ENCODE results near the gene PRDM16. TPM values are rescaled to one million over a fixed set of nuclear protein-coding genes. Genes with fewer than 3 reads are reported as not detected.

PRDM16 gene
- total and polyA plus RNA-seq, 2 donors (not counting 1 experiment from before 2014, with no cell fraction given) = 0.03 to 0.12 TPM

- H3K27me3 ChIP-seq (replicated peaks in 1 of 4; ENCODE audit: control extremely low read depth in 1 of 4, control insufficient read depth in 3 of 4, insufficient read depth in 4 of 4, low read length in 3 of 4) = peaks cover 0 to 2% (median 0%) of the 10 kb centered on the region in 4 experiments
- no peaks in the 10 kb centered on the region for H3K79me2 ChIP-seq (ENCODE audit: control insufficient read depth, insufficient read depth, low read length)
- H3K4me3 Mint-ChIP-seq = no peak overlapping the region
- H2AFZ ChIP-seq (ENCODE audit: insufficient read depth, low read depth, low read length, poor library complexity, severe bottlenecking) = no peak overlapping the region
- TF ChIP-seq EZH2 (IDR thresholded peaks at IDR 0.05; ENCODE audit: borderline replicate concordance, insufficient read depth, low read depth, low read length, poor library complexity, severe bottlenecking) (no peak), CTCF (IDR thresholded peaks at IDR 0.05) (no peak)
- H3K9me3 Mint-ChIP-seq (ENCODE audit: insufficient read depth) = no peaks in the 10 kb centered on the region
- intact Hi-C loops (cut with micrococcal nuclease) = no loop called here
- H3K4me1 ChIP-seq (ENCODE audit: control insufficient read depth in 2 of 2, insufficient read depth in 2 of 2, low read length in 2 of 2) = no peaks in the 10 kb centered on the region
- no peak overlapping the region for H3K4me2 ChIP-seq (replicated peaks; ENCODE audit: low read depth, low read length, poor library complexity, severe bottlenecking)
- no peak overlapping the region for H3K27ac ChIP-seq (ENCODE audit: low read length in 2 of 2)
- ChIA-PET POLR2A (no interaction called here), CTCF (no interaction called here)
- H3K9me3 ChIP-seq (ENCODE audit: control extremely low read depth in 1 of 3, control insufficient read depth in 2 of 3, insufficient read depth in 1 of 3, low read length in 2 of 3) = no peaks in the 10 kb centered on the region
- H3K4me1 Mint-ChIP-seq = no peaks in the 10 kb centered on the region
- peaks cover 2% of the 10 kb centered on the region for H3K27me3 Mint-ChIP-seq
- WGBS (ENCODE audit: insufficient coverage) = 87% methylated on average over 14 of the region's 17 CpGs
- no peak for ATAC-seq (ENCODE audit: low read depth)
- H3K36me3 ChIP-seq (replicated peaks in 1 of 2; ENCODE audit: control extremely low read depth in 1 of 2, control insufficient read depth in 1 of 2, extremely low read depth in 1 of 2, insufficient read depth in 2 of 2, low read length in 1 of 2) = no peaks in the 10 kb centered on the region
- no peak overlapping the region for H3K4me3 ChIP-seq (ENCODE audit: control extremely low read depth in 1 of 5, extremely low read depth in 1 of 5, insufficient read depth in 1 of 5, low read depth in 2 of 5, low read length in 4 of 5)
- no peak overlapping the region for H3K9ac ChIP-seq (ENCODE audit: low read length)
- H3K27ac Mint-ChIP-seq = no peak overlapping the region
- DNase-seq = no peak
- H4K20me1 ChIP-seq (ENCODE audit: control insufficient read depth, insufficient read depth, low read length, poor library complexity, severe bottlenecking) = no peaks in the 10 kb centered on the region
Observed at GRCh38 chr1:3378411-3379208, 309.6 kb downstream of the PRDM16 start.

- intact Hi-C loops (cut with micrococcal nuclease) = no loop called here
- H3K4me3 ChIP-seq (ENCODE audit: control extremely low read depth in 1 of 5, extremely low read depth in 1 of 5, insufficient read depth in 1 of 5, low read depth in 2 of 5, low read length in 4 of 5) = no peak overlapping the region
- H3K36me3 ChIP-seq (replicated peaks in 1 of 2; ENCODE audit: control extremely low read depth in 1 of 2, control insufficient read depth in 1 of 2, extremely low read depth in 1 of 2, insufficient read depth in 2 of 2, low read length in 1 of 2) = no peaks in the 10 kb centered on the region
- H3K27me3 ChIP-seq (replicated peaks in 1 of 4; ENCODE audit: control extremely low read depth in 1 of 4, control insufficient read depth in 3 of 4, insufficient read depth in 4 of 4, low read length in 3 of 4) = peaks cover 0 to 2% (median 0%) of the 10 kb centered on the region in 4 experiments
- Mint-ChIP-seq H3K27ac (no peak overlapping the region), H3K9me3 (ENCODE audit: insufficient read depth) (no peaks in the 10 kb centered on the region), H3K27me3 (peaks cover 2% of the 10 kb centered on the region), H3K4me3 (no peak overlapping the region), H3K4me1 (no peaks in the 10 kb centered on the region)
- no peaks in the 10 kb centered on the region for H3K4me1 ChIP-seq (ENCODE audit: control insufficient read depth in 2 of 2, insufficient read depth in 2 of 2, low read length in 2 of 2)
- H2AFZ ChIP-seq (ENCODE audit: insufficient read depth, low read depth, low read length, poor library complexity, severe bottlenecking) = no peak overlapping the region
- DNase-seq (no peak), ATAC-seq (ENCODE audit: low read depth) (no peak)
- no peak overlapping the region for H3K4me2 ChIP-seq (replicated peaks; ENCODE audit: low read depth, low read length, poor library complexity, severe bottlenecking)
- ChIA-PET CTCF (no interaction called here), POLR2A (no interaction called here)
- no peak overlapping the region for H3K27ac ChIP-seq (ENCODE audit: low read length in 2 of 2)
- no peaks in the 10 kb centered on the region for H3K79me2 ChIP-seq (ENCODE audit: control insufficient read depth, insufficient read depth, low read length)
- WGBS (ENCODE audit: insufficient coverage) = 95% methylated on average over 3 of the region's 6 CpGs
- H4K20me1 ChIP-seq (ENCODE audit: control insufficient read depth, insufficient read depth, low read length, poor library complexity, severe bottlenecking) = no peaks in the 10 kb centered on the region
- no peaks in the 10 kb centered on the region for H3K9me3 ChIP-seq (ENCODE audit: control extremely low read depth in 1 of 3, control insufficient read depth in 2 of 3, insufficient read depth in 1 of 3, low read length in 2 of 3)
- no peak for TF ChIP-seq CTCF (IDR thresholded peaks at IDR 0.05)
- TF ChIP-seq EZH2 (IDR thresholded peaks at IDR 0.05; ENCODE audit: borderline replicate concordance, insufficient read depth, low read depth, low read length, poor library complexity, severe bottlenecking) = no peak
- no peak overlapping the region for H3K9ac ChIP-seq (ENCODE audit: low read length)
Observed at GRCh38 chr1:3379934-3380333, 310.9 kb downstream of the PRDM16 start.
